Activated T-cell treated with anti-CD3 and anti-CD28 coated beads, Interleukin-2, amount 50 U/mL, for 1 hour (primary cell): Measurements from ENCODE around the gene QRFP.

ENCODE experiments used
- DNase-seq: peaks from one replicate; pipeline ENCODE4 v3.0.0-alpha.2; 2020

Gene QRFP

GRCh38 chr9:130847306-130848217 lies 49.0 kb downstream of the QRFP start:
- no peak for DNase-seq

GRCh38 chr9:130846487-130847305 lies 49.9 kb downstream of the QRFP start:
- DNase-seq: no peak

GRCh38 chr9:130845901-130846481 lies 50.6 kb downstream of the QRFP start:
- no peak for DNase-seq

- DNase-seq: no peak
Measured at GRCh38 chr9:130845254-130845653, 51.4 kb downstream of the QRFP start.

GRCh38 chr9:130844044-130844451 lies 52.6 kb downstream of the QRFP start:
- DNase-seq: no peak

- no peak for DNase-seq
Measured at GRCh38 chr9:130843049-130843908, 53.3 kb downstream of the QRFP start.
